Activated naive CD4-positive, alpha-beta T cell treated with anti-CD3 and anti-CD28 coated beads, Interleukin-2, amount 10 ng/mL, durations not matched to agents 7 days and 5 days (primary cell): ENCODE measurements around the gene PLCB4.

Source experiments
- CTCF ChIA-PET: fragments of 350-600 bp; sonication (Branson Sonifier 250); formaldehyde crosslinking; loops from one replicate; lab custom pipeline; 2021; ENCODE audit warnings: antibody characterized with exemption; lab: Charles Lee
- DNase-seq: peaks from one replicate; pipeline ENCODE4 v3.0.0-alpha.2; 2020
- H3K27ac Mint-ChIP-seq: one replicate; pipeline ENCODE4 v1.8.0; 2021; ENCODE audit warnings: mild to moderate bottlenecking, moderate library complexity, mixed read lengths
- H3K27me3 Mint-ChIP-seq: one replicate; pipeline ENCODE4 v1.8.0; 2021; ENCODE audit warnings: mild to moderate bottlenecking, mixed read lengths
- H3K36me3 Mint-ChIP-seq: one replicate; pipeline ENCODE4 v1.8.0; 2021; ENCODE audit warnings: mixed read lengths
- H3K4me1 Mint-ChIP-seq: one replicate; pipeline ENCODE4 v1.8.0; 2021; ENCODE audit warnings: mixed read lengths
- H3K4me3 Mint-ChIP-seq: one replicate; pipeline ENCODE4 v1.8.0; 2021; ENCODE audit warnings: mild to moderate bottlenecking, moderate library complexity, mixed read lengths
- H3K9me3 Mint-ChIP-seq: one replicate; pipeline ENCODE4 v1.8.0; 2021; ENCODE audit warnings: mixed read lengths

The PLCB4 gene

DNA sequence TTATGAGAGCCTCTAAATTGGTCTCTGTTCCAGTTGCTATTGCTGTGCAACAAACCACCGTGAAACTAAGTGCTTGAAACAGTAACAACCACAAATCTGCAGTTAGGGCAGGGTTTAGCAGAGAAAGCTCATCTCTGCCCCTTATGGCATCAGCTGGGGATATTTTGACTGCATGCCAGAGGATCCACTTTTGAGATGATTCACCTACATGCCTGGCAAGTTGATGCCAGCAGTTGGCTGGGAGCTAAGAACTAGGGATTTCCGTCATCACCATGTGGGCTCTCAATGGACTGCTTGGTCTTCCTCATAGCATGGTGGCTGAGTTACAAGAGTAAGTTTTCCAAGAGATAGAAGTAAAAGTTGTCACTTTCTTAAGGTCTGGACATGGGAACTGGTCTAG is 35.1 kb downstream of the PLCB4 start:
- DNase-seq, result no peak
- Mint-ChIP-seq H3K27me3 (no peaks in the 10 kb centered on the region), H3K36me3 (no peaks in the 10 kb centered on the region), H3K4me1 (no peaks in the 10 kb centered on the region), H3K9me3 (peaks cover 2% of the 10 kb centered on the region), H3K4me3 (no peak overlapping the region), H3K27ac (no peak overlapping the region)
- CTCF ChIA-PET, result no interaction called here

- no peak overlapping the region for H3K27ac Mint-ChIP-seq
- H3K4me3 Mint-ChIP-seq, result no peak overlapping the region
- H3K9me3 Mint-ChIP-seq, result peaks cover 2% of the 10 kb centered on the region
- CTCF ChIA-PET, result no interaction called here
- H3K36me3 Mint-ChIP-seq, result no peaks in the 10 kb centered on the region
- H3K4me1 Mint-ChIP-seq, result no peaks in the 10 kb centered on the region
- H3K27me3 Mint-ChIP-seq, result no peaks in the 10 kb centered on the region
- DNase-seq, result no peak
These were observed 39.4 kb downstream of the PLCB4 start for GRCh38 chr20:9108260-9108659.

DNA sequence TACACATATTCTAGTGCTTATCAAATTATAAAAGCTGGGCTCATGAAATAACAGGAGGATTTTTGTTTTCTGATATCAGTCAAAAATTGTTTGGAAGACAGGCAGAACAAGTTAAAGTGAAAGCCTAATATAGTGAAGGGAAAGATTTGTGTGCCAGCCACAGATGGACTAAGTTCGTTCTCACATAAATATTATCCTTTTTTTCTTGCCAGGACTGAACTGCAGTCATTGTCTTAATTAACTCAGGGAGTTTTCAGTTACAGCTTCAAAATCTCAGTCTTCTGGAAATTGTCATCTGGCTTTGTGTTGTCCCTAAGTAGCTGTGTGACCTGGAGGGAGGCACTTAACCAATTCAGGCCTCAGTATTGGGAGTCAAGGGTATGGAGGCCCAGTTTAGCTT is 40.7 kb downstream of the PLCB4 start:
- DNase-seq, result no peak
- Mint-ChIP-seq H3K4me3 (no peak overlapping the region), H3K36me3 (no peaks in the 10 kb centered on the region), H3K27ac (no peak overlapping the region), H3K4me1 (no peaks in the 10 kb centered on the region), H3K9me3 (peaks cover 1% of the 10 kb centered on the region), H3K27me3 (no peaks in the 10 kb centered on the region)
- CTCF ChIA-PET, result no interaction called here

- Mint-ChIP-seq H3K4me1 (no peaks in the 10 kb centered on the region), H3K27me3 (no peaks in the 10 kb centered on the region), H3K36me3 (no peaks in the 10 kb centered on the region), H3K9me3 (no peaks in the 10 kb centered on the region), H3K4me3 (no peak overlapping the region), H3K27ac (no peak overlapping the region)
- CTCF ChIA-PET, result no interaction called here
- DNase-seq, result no peak
These were observed 41.5 kb downstream of the PLCB4 start for GRCh38 chr20:9110365-9110764.

DNA sequence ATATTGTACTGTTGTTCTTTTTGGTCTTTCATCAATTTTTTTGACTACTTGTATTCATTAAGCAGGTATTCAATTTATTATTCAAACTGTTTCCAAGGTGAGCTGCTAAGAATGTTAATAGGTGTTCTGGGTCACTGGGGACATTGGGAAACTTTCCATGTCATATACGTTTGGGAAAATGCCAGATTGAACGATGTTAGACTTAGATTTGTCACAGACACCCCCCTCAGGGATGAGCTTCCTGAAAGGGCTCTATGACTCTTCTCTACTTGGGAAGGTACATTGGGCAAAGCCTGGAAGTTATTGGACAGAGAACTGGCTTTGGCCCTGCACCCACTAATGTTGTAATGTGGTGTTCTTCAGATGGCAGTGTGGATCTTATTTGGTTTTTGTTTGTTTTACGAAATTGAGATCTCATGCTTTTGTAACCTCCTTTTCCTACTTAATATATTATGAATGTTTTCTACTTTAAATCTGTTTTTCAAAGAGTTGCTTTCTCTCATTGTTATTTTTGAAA is 42.1 kb downstream of the PLCB4 start:
- no peak overlapping the region for H3K27ac Mint-ChIP-seq
- no peaks in the 10 kb centered on the region for H3K4me1 Mint-ChIP-seq
- CTCF ChIA-PET, result no interaction called here
- no peak for DNase-seq
- no peaks in the 10 kb centered on the region for H3K27me3 Mint-ChIP-seq
- no peaks in the 10 kb centered on the region for H3K9me3 Mint-ChIP-seq
- no peak overlapping the region for H3K4me3 Mint-ChIP-seq
- no peaks in the 10 kb centered on the region for H3K36me3 Mint-ChIP-seq

DNA sequence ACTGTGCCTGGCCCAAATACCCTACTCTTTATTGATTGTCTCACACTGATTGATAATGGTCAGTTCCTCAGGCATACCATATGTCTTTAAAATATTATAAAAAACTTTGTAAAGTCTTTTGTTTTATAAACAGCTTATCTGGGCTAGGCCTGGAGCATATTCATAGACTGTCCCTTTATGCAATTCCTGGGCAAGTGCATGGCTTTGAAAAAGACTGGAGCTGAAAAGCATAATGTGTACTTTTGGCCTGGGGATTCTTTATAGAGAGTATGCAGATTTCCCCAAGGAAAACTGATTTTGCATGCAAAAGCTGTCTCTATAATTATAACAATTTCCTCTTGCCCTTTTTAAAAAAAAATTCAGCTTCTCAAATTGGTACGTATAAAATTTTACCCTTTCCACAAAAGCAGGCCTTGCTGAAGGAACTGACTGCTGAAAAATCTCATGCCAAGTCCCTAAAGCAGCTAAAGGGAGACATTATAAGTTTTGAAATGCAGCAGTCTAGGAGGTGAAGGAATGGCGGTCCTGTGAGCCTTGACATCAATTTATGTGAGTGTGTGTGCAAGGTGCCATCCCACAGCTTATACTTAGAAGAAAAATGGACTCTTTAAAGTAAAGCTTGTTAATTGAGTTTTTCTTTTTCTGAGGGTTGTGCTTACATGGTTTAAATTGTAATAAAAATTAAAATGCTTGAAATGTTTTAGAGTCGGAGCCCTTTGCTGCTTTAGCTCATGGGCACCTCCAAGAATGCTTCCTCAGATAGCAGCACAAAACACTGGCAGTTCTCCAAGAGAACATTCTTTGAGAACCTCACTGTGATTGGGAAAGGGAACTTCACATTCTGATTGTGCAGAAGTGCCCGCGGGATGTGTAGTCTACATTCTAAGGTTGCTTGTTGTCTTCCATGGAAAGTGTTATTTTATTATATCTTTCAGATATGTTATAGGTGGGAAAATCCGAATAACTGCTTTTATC is 43.9 kb downstream of the PLCB4 start:
- H3K27ac Mint-ChIP-seq, result no peak overlapping the region
- H3K4me1 Mint-ChIP-seq, result no peaks in the 10 kb centered on the region
- H3K4me3 Mint-ChIP-seq, result no peak overlapping the region
- no peaks in the 10 kb centered on the region for H3K9me3 Mint-ChIP-seq
- no peak for DNase-seq
- H3K27me3 Mint-ChIP-seq, result no peaks in the 10 kb centered on the region
- CTCF ChIA-PET, result no interaction called here
- no peaks in the 10 kb centered on the region for H3K36me3 Mint-ChIP-seq

DNA sequence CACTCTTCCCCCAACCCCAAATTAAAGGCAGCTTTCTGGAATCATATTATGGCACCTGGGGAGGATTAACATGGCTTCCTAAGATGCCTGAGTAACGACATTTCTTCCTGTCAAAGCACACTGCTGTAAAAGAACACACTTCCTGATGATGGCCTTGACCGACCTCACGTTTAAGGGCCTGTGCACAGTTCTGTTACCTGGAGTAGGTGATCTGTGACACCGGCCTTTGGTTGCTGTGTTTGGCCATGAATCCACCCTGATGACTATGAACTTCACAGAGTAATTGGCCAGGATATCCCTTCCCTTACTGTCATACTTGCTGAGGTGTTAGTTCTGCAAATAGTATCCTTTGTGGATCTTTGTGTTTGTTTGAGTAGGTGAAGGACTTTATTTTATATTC is 45.8 kb downstream of the PLCB4 start:
- H3K4me1 Mint-ChIP-seq, result no peaks in the 10 kb centered on the region
- CTCF ChIA-PET, result no interaction called here
- no peak overlapping the region for H3K4me3 Mint-ChIP-seq

GRCh38 chr20:9117548-9117947 is 48.7 kb downstream of the PLCB4 start:
- H3K27ac Mint-ChIP-seq, result no peak overlapping the region
- H3K36me3 Mint-ChIP-seq, result no peaks in the 10 kb centered on the region
- CTCF ChIA-PET, result no interaction called here
- no peaks in the 10 kb centered on the region for H3K4me1 Mint-ChIP-seq
- H3K4me3 Mint-ChIP-seq, result no peak overlapping the region
- no peaks in the 10 kb centered on the region for H3K9me3 Mint-ChIP-seq
- no peak for DNase-seq
- H3K27me3 Mint-ChIP-seq, result no peaks in the 10 kb centered on the region

More for the DNA sequence above, 45.8 kb downstream of the PLCB4 start:
- Mint-ChIP-seq H3K9me3 (no peaks in the 10 kb centered on the region), H3K36me3 (no peaks in the 10 kb centered on the region), H3K27me3 (no peaks in the 10 kb centered on the region), H3K27ac (no peak overlapping the region)
- no peak for DNase-seq

DNA sequence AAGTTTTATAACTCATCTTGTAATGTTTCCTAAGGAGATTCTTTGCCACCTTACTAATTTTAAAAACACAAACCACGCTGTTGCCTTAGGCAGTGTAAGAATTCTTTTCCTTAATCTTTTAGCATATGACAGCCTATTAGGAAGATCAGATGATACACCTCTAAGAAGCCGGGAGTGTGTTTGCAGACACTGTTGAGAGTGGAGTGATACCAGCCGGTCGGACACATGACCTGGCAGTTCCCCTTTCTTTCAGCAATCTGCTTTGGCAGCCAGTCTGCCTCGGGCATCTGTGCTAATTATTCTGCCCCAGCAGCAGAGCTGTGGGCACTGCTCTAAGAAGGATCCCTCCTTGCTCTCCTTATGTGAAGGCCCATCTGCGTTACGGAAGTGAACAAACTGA is 50.9 kb downstream of the PLCB4 start:
- Mint-ChIP-seq H3K4me3 (no peak overlapping the region), H3K4me1 (no peaks in the 10 kb centered on the region), H3K27ac (no peak overlapping the region), H3K36me3 (no peaks in the 10 kb centered on the region), H3K9me3 (no peaks in the 10 kb centered on the region), H3K27me3 (no peaks in the 10 kb centered on the region)
- no peak for DNase-seq
- CTCF ChIA-PET, result no interaction called here

- Mint-ChIP-seq H3K27ac (no peak overlapping the region), H3K4me1 (no peaks in the 10 kb centered on the region), H3K9me3 (peaks cover 2% of the 10 kb centered on the region), H3K4me3 (no peak overlapping the region), H3K27me3 (no peaks in the 10 kb centered on the region), H3K36me3 (no peaks in the 10 kb centered on the region)
- CTCF ChIA-PET, result no interaction called here
- no peak for DNase-seq
These were observed 52.3 kb downstream of the PLCB4 start for GRCh38 chr20:9121211-9121610.

DNA sequence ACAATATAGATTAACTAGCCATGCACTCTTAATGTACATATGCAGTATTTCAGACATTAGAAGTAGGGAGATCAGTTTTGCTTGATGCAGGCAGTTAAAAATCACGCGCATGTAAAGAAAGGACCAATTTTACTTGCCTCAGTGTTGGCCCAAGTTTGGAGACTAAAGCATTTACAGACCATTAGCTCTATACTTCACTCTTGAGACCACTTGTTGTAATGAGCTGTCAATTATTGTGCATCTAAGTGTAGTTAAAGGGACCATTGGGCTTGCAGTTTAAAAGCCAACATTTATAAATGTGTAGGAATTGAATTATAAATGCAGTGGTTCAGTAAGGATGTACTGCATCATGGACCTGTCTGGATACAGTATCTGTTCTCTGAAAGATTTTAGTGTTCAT is 53.7 kb downstream of the PLCB4 start:
- DNase-seq, result no peak
- H3K9me3 Mint-ChIP-seq, result peaks cover 2% of the 10 kb centered on the region
- H3K27ac Mint-ChIP-seq, result no peak overlapping the region
- no peaks in the 10 kb centered on the region for H3K4me1 Mint-ChIP-seq
- H3K27me3 Mint-ChIP-seq, result no peaks in the 10 kb centered on the region
- no peak overlapping the region for H3K4me3 Mint-ChIP-seq
- CTCF ChIA-PET, result no interaction called here
- H3K36me3 Mint-ChIP-seq, result no peaks in the 10 kb centered on the region

DNA sequence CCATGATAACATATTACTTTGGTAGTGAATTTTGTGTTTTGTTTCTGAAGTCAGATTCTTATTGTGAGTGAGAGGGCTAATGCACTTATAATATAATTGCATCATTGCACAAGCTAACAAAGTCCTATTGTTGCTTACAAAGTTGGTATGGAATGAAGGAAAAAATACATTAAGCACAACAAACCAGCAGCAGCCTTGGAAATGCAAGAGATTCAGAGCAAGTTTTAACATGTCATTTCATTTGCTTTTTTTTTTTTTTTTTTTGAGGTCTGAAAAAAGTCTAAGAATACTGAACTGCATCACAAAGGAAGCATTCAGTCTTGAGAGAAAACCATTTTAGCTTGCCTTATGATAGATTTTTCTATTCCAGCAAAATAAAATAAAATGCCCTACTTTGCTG is 57.6 kb downstream of the PLCB4 start:
- Mint-ChIP-seq H3K36me3 (no peaks in the 10 kb centered on the region), H3K27me3 (no peaks in the 10 kb centered on the region), H3K4me1 (no peaks in the 10 kb centered on the region), H3K9me3 (peaks cover 3% of the 10 kb centered on the region), H3K4me3 (no peak overlapping the region), H3K27ac (no peak overlapping the region)
- no peak for DNase-seq
- CTCF ChIA-PET, result no interaction called here

DNA sequence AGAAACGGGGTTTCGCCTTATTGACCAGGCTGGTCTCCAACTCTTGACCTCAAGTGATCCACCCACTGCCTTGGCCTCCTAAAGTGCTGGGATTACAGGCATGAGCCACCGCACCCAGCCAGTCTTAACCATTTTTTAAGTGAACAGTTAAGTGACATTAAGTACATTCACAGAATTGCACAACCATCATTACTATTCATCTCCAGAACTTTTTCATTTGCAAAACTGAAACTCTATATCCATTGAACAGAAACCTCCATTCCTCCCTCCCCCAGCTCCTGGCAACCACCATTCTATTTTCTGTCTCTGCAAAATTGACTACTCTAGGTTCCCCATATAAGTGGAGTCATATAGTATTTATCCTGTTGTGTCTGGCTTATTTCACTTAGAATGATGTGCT is 59.7 kb downstream of the PLCB4 start:
- no peak overlapping the region for H3K27ac Mint-ChIP-seq
- no peaks in the 10 kb centered on the region for H3K36me3 Mint-ChIP-seq
- CTCF ChIA-PET, result no interaction called here
- H3K9me3 Mint-ChIP-seq, result peaks cover 8% of the 10 kb centered on the region
- no peak for DNase-seq
- H3K4me3 Mint-ChIP-seq, result no peak overlapping the region
- H3K27me3 Mint-ChIP-seq, result no peaks in the 10 kb centered on the region
- H3K4me1 Mint-ChIP-seq, result no peaks in the 10 kb centered on the region

- Mint-ChIP-seq H3K36me3 (no peaks in the 10 kb centered on the region), H3K4me3 (no peak overlapping the region), H3K27ac (no peak overlapping the region), H3K9me3 (peaks cover 8% of the 10 kb centered on the region), H3K4me1 (no peaks in the 10 kb centered on the region), H3K27me3 (no peaks in the 10 kb centered on the region)
- no peak for DNase-seq
- CTCF ChIA-PET, result no interaction called here
These were observed 60.9 kb downstream of the PLCB4 start for GRCh38 chr20:9129756-9130155.

- Mint-ChIP-seq H3K9me3 (peaks cover 8% of the 10 kb centered on the region), H3K36me3 (no peaks in the 10 kb centered on the region), H3K4me3 (no peak overlapping the region), H3K27ac (no peak overlapping the region), H3K4me1 (no peaks in the 10 kb centered on the region), H3K27me3 (no peaks in the 10 kb centered on the region)
- no peak for DNase-seq
- CTCF ChIA-PET, result no interaction called here
These were observed 61.6 kb downstream of the PLCB4 start for GRCh38 chr20:9130521-9130920.
